Measurements from ENCODE around the gene AKNAD1.

- no peak for TF ChIP-seq EZH2 (IDR thresholded peaks at IDR 0.05; ENCODE audit: borderline replicate concordance, low read depth, low read length, poor library complexity, severe bottlenecking)
- TF ChIP-seq CTCF (conservative IDR thresholded peaks at IDR 0.05; ENCODE audit: low read depth, low read length), result no peak
Observed at GRCh38 chr1:108815566-108815965, 41.3 kb downstream of the AKNAD1 start.
